Activated CD8-positive, alpha-beta T cell treated with anti-CD3 and anti-CD28 coated beads for 36 hours (primary cell): ENCODE data around the gene PPP2CA. TPM values are rescaled to one million over a fixed set of nuclear protein-coding genes. Genes with fewer than 3 reads are reported as not detected.

Source experiments
- ATAC-seq: fragments of 200-7000 bp; cut with Tn5 transposase; one replicate; pipeline ENCODE4 v1.10.0; 2021; ENCODE audit warnings: mild to moderate bottlenecking, moderate library complexity
- CTCF ChIA-PET: fragments of 350-600 bp; sonication (Branson Sonifier 250); formaldehyde crosslinking; loops from one replicate; lab custom pipeline; 2021; ENCODE audit warnings: antibody characterized with exemption; lab: Charles Lee
- POLR2A ChIA-PET: fragments of 350-600 bp; sonication (Branson Sonifier 250); formaldehyde crosslinking; loops from one replicate; lab custom pipeline; 2021; ENCODE audit warnings: antibody characterized with exemption; lab: Charles Lee
- DNase-seq: peaks from one replicate; pipeline ENCODE4 v3.0.0-alpha.2; 2020
- H3K27ac Mint-ChIP-seq: one replicate; pipeline ENCODE4 v1.8.0; 2021; ENCODE audit warnings: mild to moderate bottlenecking, mixed read lengths
- H3K27me3 Mint-ChIP-seq: one replicate; pipeline ENCODE4 v1.8.0; 2021; ENCODE audit warnings: mixed read lengths
- H3K36me3 Mint-ChIP-seq: one replicate; pipeline ENCODE4 v1.8.0; 2021; ENCODE audit warnings: low read depth, mixed read lengths
- H3K4me1 Mint-ChIP-seq: one replicate; pipeline ENCODE4 v1.8.0; 2021; ENCODE audit warnings: low read depth, mixed read lengths
- H3K4me3 Mint-ChIP-seq: one replicate; pipeline ENCODE4 v1.8.0; 2021; ENCODE audit warnings: mild to moderate bottlenecking, moderate library complexity, mixed read lengths
- H3K9me3 Mint-ChIP-seq: one replicate; pipeline ENCODE4 v1.8.0; 2021; ENCODE audit warnings: mixed read lengths
- intact Hi-C: fragments of 100-400 bp; cut with micrococcal nuclease; formaldehyde crosslinking; loops from one replicate; pipeline ENCODE4 v1.10.0; 2022
- microRNA-seq: library from miRNA; unstranded; fragments of <30 nt; microRNA quantifications from one replicate; pipeline ENCODE4 v1.2.0, GENCODE V29; 2022; ENCODE audit warnings: borderline microRNAs expressed, borderline replicate concordance
- total RNA-seq, 2 experiments: library from RNA; stranded (reverse); gene quantifications; one replicate each; pipeline ENCODE4 v1.2.3, GENCODE V29; 2021
- TF ChIP-seq, protein P1 (sequence below): fragments of 200-600 bp; IDR thresholded peaks from one replicate; pipeline ENCODE4 v1.8.0; 2022; ENCODE audit warnings: antibody characterized with exemption, mild to moderate bottlenecking

PPP2CA gene
- total RNA-seq, 2 experiments from 2014 or later, result 147 to 153 TPM

DNA sequence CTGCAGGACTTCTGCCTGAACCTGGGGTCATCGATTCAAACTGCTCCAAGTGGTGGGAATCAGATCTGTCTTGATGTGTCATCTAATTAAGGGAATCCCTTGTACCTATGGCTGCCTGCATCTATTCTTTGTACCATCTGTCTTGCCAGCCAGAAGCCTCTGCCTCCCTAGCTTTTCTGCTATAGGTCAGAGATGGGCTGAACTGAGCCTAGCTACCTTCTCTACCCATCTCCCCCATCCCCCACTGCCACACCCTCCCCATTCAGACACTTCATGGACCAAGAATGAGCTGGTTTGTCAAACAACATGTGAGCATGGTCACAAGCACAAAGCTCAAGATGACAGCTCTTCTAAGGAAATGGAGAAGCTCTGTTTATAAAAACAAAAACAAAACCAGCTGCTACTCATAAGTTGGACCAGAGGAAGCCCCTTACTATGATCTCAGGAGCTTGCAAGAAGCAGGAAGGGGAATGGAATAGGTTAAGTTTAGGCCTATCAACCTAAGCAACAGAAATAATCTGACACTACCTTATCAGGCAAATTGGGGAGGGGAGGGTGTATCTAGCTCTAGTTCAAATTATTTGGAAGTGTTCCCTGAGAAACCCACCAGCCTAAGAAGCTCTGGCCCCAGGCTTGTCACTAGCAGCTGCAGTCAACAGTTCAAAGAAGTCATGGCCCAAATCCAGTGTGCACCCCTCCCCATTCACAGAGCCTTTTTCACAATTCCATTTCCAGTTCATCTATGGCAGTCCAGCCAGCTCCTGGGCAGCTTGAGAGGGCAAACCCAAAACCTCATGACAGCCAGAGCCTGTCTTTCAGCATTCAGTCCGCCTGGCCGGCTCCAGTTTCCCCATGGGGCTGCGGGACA lies 79.0 kb downstream of the PPP2CA start:
- H3K9me3 Mint-ChIP-seq, result no peaks in the 10 kb centered on the region
- ChIA-PET POLR2A (interaction anchor here (1.3 to 9.6 kb wide), 4 partner anchors 11 to 122 kb away, joined by 3 to 63 read pairs (median 8); no protein-coding TSS in a partner anchor), CTCF (interaction anchor here (0.9 to 38.2 kb wide), 9 partner anchors 8 to 143 kb away, joined by 3 to 1049 read pairs (median 16); partner anchors contain the start of gene SKP1)
- no peak overlapping the region for H3K4me3 Mint-ChIP-seq
- intact Hi-C loops, result no loop called here
- TF ChIP-seq, protein P1, sequence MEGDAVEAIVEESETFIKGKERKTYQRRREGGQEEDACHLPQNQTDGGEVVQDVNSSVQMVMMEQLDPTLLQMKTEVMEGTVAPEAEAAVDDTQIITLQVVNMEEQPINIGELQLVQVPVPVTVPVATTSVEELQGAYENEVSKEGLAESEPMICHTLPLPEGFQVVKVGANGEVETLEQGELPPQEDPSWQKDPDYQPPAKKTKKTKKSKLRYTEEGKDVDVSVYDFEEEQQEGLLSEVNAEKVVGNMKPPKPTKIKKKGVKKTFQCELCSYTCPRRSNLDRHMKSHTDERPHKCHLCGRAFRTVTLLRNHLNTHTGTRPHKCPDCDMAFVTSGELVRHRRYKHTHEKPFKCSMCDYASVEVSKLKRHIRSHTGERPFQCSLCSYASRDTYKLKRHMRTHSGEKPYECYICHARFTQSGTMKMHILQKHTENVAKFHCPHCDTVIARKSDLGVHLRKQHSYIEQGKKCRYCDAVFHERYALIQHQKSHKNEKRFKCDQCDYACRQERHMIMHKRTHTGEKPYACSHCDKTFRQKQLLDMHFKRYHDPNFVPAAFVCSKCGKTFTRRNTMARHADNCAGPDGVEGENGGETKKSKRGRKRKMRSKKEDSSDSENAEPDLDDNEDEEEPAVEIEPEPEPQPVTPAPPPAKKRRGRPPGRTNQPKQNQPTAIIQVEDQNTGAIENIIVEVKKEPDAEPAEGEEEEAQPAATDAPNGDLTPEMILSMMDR, result no peak
- ATAC-seq, result no peak
- H3K36me3 Mint-ChIP-seq, result peaks cover 43% of the 10 kb centered on the region
- peak overlapping the region; percentile 70 for H3K27ac Mint-ChIP-seq
- H3K4me1 Mint-ChIP-seq, result peaks cover 51% of the 10 kb centered on the region
- H3K27me3 Mint-ChIP-seq, result no peaks in the 10 kb centered on the region
- DNase-seq, result no peak

DNA sequence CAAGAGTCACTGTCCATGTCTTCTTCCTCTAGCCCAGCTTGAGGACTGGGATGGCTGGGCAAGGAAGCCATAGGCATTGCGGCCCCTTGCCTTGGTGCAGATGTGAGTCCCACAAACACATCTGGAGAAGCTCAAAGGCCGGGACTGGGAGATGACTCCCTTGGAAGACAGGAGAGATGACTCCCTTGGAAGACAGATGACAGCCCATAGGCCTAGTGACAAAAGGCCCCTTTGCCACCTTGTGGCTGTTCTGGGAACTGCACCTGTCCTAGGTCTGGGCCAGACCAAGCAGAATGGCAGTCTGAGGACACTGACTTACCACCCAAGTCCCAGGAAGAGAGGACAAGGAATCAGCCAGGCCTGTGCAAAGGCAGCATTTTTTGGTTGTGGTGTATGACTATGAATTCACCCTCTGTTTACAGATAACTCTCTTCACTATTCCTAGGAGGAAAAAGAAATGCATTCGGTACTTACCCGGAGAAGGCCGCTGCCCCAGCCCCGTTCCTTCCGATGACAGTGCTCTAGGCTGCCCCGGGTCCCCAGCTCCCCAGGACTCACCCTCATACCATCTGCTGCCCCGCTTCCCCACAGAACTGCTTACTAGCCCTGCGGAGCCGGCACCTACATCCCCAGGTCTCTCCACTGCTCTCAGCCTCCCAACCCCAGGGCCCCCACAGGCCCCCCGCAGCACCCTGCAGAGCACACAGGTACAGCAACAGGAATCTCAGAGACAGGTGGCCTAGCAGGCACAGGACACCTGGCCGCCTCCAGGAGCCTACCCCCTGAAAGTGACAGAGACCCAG lies 79.9 kb downstream of the PPP2CA start:
- intact Hi-C loops, result no loop called here
- ChIA-PET CTCF (interaction anchor here (0.6 to 38.2 kb wide), 10 partner anchors 7 to 133 kb away, joined by 3 to 1049 read pairs (median 10); partner anchors contain the start of gene SKP1), POLR2A (interaction anchor here (0.9 to 9.6 kb wide), 6 partner anchors 10 to 106 kb away, joined by 3 to 63 read pairs (median 4); partner anchors contain the start of gene SKP1)
- no peak overlapping the region for H3K4me3 Mint-ChIP-seq
- DNase-seq, result peak; percentile 91
- H3K36me3 Mint-ChIP-seq, result peaks cover 38% of the 10 kb centered on the region
- ATAC-seq, result peak; percentile 88
- TF ChIP-seq, protein P1, result peak; percentile 95
- peaks cover 51% of the 10 kb centered on the region for H3K4me1 Mint-ChIP-seq
- no peaks in the 10 kb centered on the region for H3K9me3 Mint-ChIP-seq
- no peaks in the 10 kb centered on the region for H3K27me3 Mint-ChIP-seq
- H3K27ac Mint-ChIP-seq, result peak overlapping the region; percentile 70

DNA sequence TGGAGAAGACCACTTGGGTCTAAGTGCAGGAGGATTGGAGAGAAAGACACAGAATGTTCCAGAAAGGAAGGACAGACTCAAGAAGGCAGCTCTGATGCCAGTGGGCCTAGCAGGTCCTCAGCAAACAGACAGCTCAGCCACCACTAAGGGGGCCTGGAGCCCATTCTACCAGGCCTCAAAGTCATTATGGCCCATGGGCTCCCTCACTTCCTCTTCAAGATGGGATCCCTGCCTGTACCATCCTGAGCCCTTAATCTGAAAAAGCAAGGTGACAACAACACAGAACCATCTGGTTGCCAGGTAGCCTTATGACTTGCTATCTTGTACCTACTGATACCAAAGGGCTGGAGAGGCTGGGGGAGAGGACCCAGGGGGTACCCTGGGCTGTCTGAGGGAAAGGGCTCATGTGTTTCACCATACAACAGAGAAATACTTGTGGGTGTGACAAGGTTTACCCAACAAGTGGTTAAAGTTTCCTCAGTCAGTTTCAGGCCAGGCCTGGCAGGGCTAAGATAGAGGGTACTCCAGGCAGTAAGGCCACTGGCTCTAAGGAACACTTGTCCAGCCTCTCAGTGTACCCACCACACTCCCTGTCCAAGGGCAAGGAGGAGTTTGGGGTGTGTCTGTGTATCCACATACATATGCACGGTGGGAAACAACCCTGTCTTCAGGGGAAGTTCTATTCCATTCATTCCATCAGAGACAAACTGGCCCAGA lies 80.7 kb downstream of the PPP2CA start:
- no peaks in the 10 kb centered on the region for H3K9me3 Mint-ChIP-seq
- DNase-seq (no peak), ATAC-seq (no peak)
- H3K4me1 Mint-ChIP-seq, result peaks cover 50% of the 10 kb centered on the region
- intact Hi-C loops, result no loop called here
- POLR2A ChIA-PET, result interaction anchor here (0.6 to 9.6 kb wide), 5 partner anchors 10 to 1195 kb away, joined by 3 to 63 read pairs (median 3); partner anchors contain the start of gene SKP1
- no peak overlapping the region for H3K4me3 Mint-ChIP-seq
- TF ChIP-seq, protein P1, result no peak
- no peaks in the 10 kb centered on the region for H3K27me3 Mint-ChIP-seq
- CTCF ChIA-PET, result interaction anchor here (0.6 to 38.2 kb wide), 8 partner anchors 10 to 118 kb away, joined by 3 to 1049 read pairs (median 10); partner anchors contain the start of gene SKP1
- peak overlapping the region; percentile 79 for H3K27ac Mint-ChIP-seq
- peaks cover 37% of the 10 kb centered on the region for H3K36me3 Mint-ChIP-seq

Small RNA genes lying within 50 kb of the gene (microRNA-seq; reads per million reads assigned to microRNA genes)
- gene MIR3661, result not detected

Other genes with a start within 250 kb of the PPP2CA start
- gene VDAC1, start 221.1 kb downstream of the PPP2CA start, total RNA-seq, result 100 to 1,000 TPM; 481 to 484 TPM
- gene TCF7, start 111.4 kb downstream of the PPP2CA start, total RNA-seq, result 10 to 100 TPM; 47.4 to 50.3 TPM
- 100 to 1,000 TPM; 235 to 242 TPM for gene SKP1, start 49.1 kb downstream of the PPP2CA start, total RNA-seq
- 1 to 10 TPM; 1.5 to 2.1 TPM for gene CDKL3, start 141.1 kb upstream of the PPP2CA start, total RNA-seq
- gene UBE2B, start 145.5 kb upstream of the PPP2CA start, total RNA-seq, result 10 to 100 TPM; 97.6 to 98.9 TPM
- 10 to 100 TPM; 38.2 to 41.1 TPM for gene CDKN2AIPNL, start 185.8 kb upstream of the PPP2CA start, total RNA-seq